Right kidney (tissue), 1 donor: ENCODE measurements around the gene BNIP5.

ENCODE experiments used
- DNase-seq: peaks from one replicate; pipeline ENCODE4 v3.0.0-alpha.2; 2016

The BNIP5 gene

GRCh38 chr6:36323062-36323461 lies 13.6 kb downstream of the BNIP5 start:
- no peak for DNase-seq

GRCh38 chr6:36322591-36322990 lies 14.1 kb downstream of the BNIP5 start:
- DNase-seq, result no peak

- no peak for DNase-seq
Observed at GRCh38 chr6:36320475-36320874, 16.2 kb downstream of the BNIP5 start.

GRCh38 chr6:36319821-36320220 lies 16.9 kb downstream of the BNIP5 start:
- no peak for DNase-seq

GRCh38 chr6:36319436-36319762 lies 17.3 kb downstream of the BNIP5 start:
- no peak for DNase-seq

- no peak for DNase-seq
Observed at GRCh38 chr6:36318690-36319435, 17.8 kb downstream of the BNIP5 start.

- no peak for DNase-seq
Observed at GRCh38 chr6:36317623-36318022, 19.1 kb downstream of the BNIP5 start.

- no peak for DNase-seq
Observed at GRCh38 chr6:36315921-36316320, 20.8 kb downstream of the BNIP5 start.

GRCh38 chr6:36314221-36315014 lies 22.3 kb downstream of the BNIP5 start:
- DNase-seq, result no peak

GRCh38 chr6:36313649-36313936 lies 23.1 kb downstream of the BNIP5 start:
- no peak for DNase-seq

GRCh38 chr6:36312854-36313648 lies 23.6 kb downstream of the BNIP5 start:
- DNase-seq, result no peak

- no peak for DNase-seq
Observed at GRCh38 chr6:36309900-36310299, 26.8 kb downstream of the BNIP5 start.

GRCh38 chr6:36309203-36309602 lies 27.5 kb downstream of the BNIP5 start:
- no peak for DNase-seq

GRCh38 chr6:36308514-36308913 lies 28.2 kb downstream of the BNIP5 start:
- DNase-seq, result no peak

- no peak for DNase-seq
Observed at GRCh38 chr6:36306375-36306774, 30.3 kb downstream of the BNIP5 start.

- DNase-seq, result no peak
Observed at GRCh38 chr6:36305885-36306284, 30.8 kb downstream of the BNIP5 start.

GRCh38 chr6:36302227-36302976 lies 34.3 kb downstream of the BNIP5 start:
- DNase-seq, result peak; percentile 54

- DNase-seq, result no peak
Observed at GRCh38 chr6:36301781-36302180, 34.9 kb downstream of the BNIP5 start.

- DNase-seq, result no peak
Observed at GRCh38 chr6:36301085-36301658, 35.5 kb downstream of the BNIP5 start.

GRCh38 chr6:36298027-36298426 lies 38.7 kb downstream of the BNIP5 start:
- DNase-seq, result no peak

GRCh38 chr6:36297511-36297910 lies 39.2 kb downstream of the BNIP5 start:
- DNase-seq, result no peak

GRCh38 chr6:36297051-36297450 lies 39.6 kb downstream of the BNIP5 start:
- DNase-seq, result no peak
